Progenitor cell of endocrine pancreas (in vitro differentiated cells): ENCODE data around the gene APOH. TPM values are rescaled to one million over a fixed set of nuclear protein-coding genes. Genes with fewer than 3 reads are reported as not detected.

Experiments used
- DNase-seq: peaks from one replicate; pipeline ENCODE4 v3.0.0; 2021; ENCODE audit warnings: low spot score; ENCODE audit not compliant: unreplicated experiment
- H3K27ac Mint-ChIP-seq: 2 replicates; pipeline ENCODE4 v1.8.0; 2021; ENCODE audit warnings: mild to moderate bottlenecking, moderate library complexity, mixed read lengths
- H3K27me3 Mint-ChIP-seq: 2 replicates; pipeline ENCODE4 v1.8.0; 2021; ENCODE audit warnings: mixed read lengths
- H3K36me3 Mint-ChIP-seq: 2 replicates; pipeline ENCODE4 v1.8.0; 2022; ENCODE audit warnings: mixed read lengths; ENCODE audit not compliant: insufficient read depth
- H3K4me1 Mint-ChIP-seq: 2 replicates; pipeline ENCODE4 v1.8.0; 2021; ENCODE audit warnings: low read depth, mixed read lengths
- H3K4me3 Mint-ChIP-seq: 2 replicates; pipeline ENCODE4 v1.8.0; 2021; ENCODE audit warnings: low read depth, mild to moderate bottlenecking, moderate library complexity, mixed read lengths
- H3K9me3 Mint-ChIP-seq: 2 replicates; pipeline ENCODE4 v1.8.0; 2021; ENCODE audit warnings: low read depth, mixed read lengths
- CTCF ChIP-seq: fragments of 200-600 bp; sonication (generic); IDR thresholded peaks from one replicate; pipeline ENCODE4 v1.5.0; 2021; ENCODE audit warnings: antibody characterized with exemption, mild to moderate bottlenecking; ENCODE audit not compliant: unreplicated experiment
- total RNA-seq: library from RNA; stranded (reverse); gene quantifications from 2 replicates; pipeline ENCODE4 v1.2.1, GENCODE V29; 2021

APOH gene
- total RNA-seq, 1 donor from 2014 or later: 0.57 TPM

GRCh38 chr17:66240013-66240412 is 10.8 kb upstream of the APOH start:
- Mint-ChIP-seq H3K36me3 (no peaks in the 10 kb centered on the region), H3K27me3 (no peaks in the 10 kb centered on the region), H3K9me3 (no peaks in the 10 kb centered on the region), H3K4me1 (peaks cover 1% of the 10 kb centered on the region), H3K27ac (no peak overlapping the region), H3K4me3 (no peak overlapping the region)
- DNase-seq: no peak
- TF ChIP-seq CTCF: no peak

- Mint-ChIP-seq H3K4me1 (no peaks in the 10 kb centered on the region), H3K36me3 (no peaks in the 10 kb centered on the region), H3K27me3 (no peaks in the 10 kb centered on the region), H3K27ac (no peak overlapping the region), H3K9me3 (peaks cover 3% of the 10 kb centered on the region), H3K4me3 (no peak overlapping the region)
- no peak for DNase-seq
- TF ChIP-seq CTCF: no peak
Measured at GRCh38 chr17:66235377-66235994, 6.3 kb upstream of the APOH start.

- TF ChIP-seq CTCF: no peak
- no peak overlapping the region for H3K27ac Mint-ChIP-seq
- H3K36me3 Mint-ChIP-seq: no peaks in the 10 kb centered on the region
- H3K4me3 Mint-ChIP-seq: no peak overlapping the region
- no peaks in the 10 kb centered on the region for H3K27me3 Mint-ChIP-seq
- peaks cover 6% of the 10 kb centered on the region for H3K9me3 Mint-ChIP-seq
- peaks cover 3% of the 10 kb centered on the region for H3K4me1 Mint-ChIP-seq
- no peak for DNase-seq
Measured at GRCh38 chr17:66234611-66235010, 5.4 kb upstream of the APOH start.

GRCh38 chr17:66233023-66233753 is 4.0 kb upstream of the APOH start:
- H3K4me3 Mint-ChIP-seq: no peak overlapping the region
- H3K4me1 Mint-ChIP-seq: peaks cover 10% of the 10 kb centered on the region
- H3K36me3 Mint-ChIP-seq: no peaks in the 10 kb centered on the region
- peaks cover 7% of the 10 kb centered on the region for H3K9me3 Mint-ChIP-seq
- H3K27me3 Mint-ChIP-seq: no peaks in the 10 kb centered on the region
- no peak for DNase-seq
- no peak overlapping the region for H3K27ac Mint-ChIP-seq
- no peak for TF ChIP-seq CTCF

- H3K4me1 Mint-ChIP-seq: peaks cover 10% of the 10 kb centered on the region
- no peak for DNase-seq
- H3K4me3 Mint-ChIP-seq: no peak overlapping the region
- H3K27me3 Mint-ChIP-seq: no peaks in the 10 kb centered on the region
- H3K9me3 Mint-ChIP-seq: peaks cover 7% of the 10 kb centered on the region
- no peaks in the 10 kb centered on the region for H3K36me3 Mint-ChIP-seq
- no peak for TF ChIP-seq CTCF
- H3K27ac Mint-ChIP-seq: no peak overlapping the region
Measured at GRCh38 chr17:66230922-66231591, 1.8 kb upstream of the APOH start.
